Measurements from ENCODE around the gene MAP3K9. TPM values are rescaled to one million over a fixed set of nuclear protein-coding genes. Genes with fewer than 3 reads are reported as not detected.

MAP3K9 gene
- total and polyA plus RNA-seq, 2 of the 8 experiments (the other 6 are each of a cell fraction or from before 2014, with no cell fraction given), result 9.8 to 24.7 TPM

GRCh38 chr14:70791971-70792370 lies 17.3 kb downstream of the MAP3K9 start:
- Histone ChIP-seq H3K27me3 (replicated peaks in 1 of 4; ENCODE audit: control insufficient read depth in 3 of 4, extremely low read depth in 1 of 4, insufficient read depth in 3 of 4, low read length in 3 of 4) (no peaks in the 10 kb centered on the region), H2BK20ac (ENCODE audit: low read length) (no peak overlapping the region), H3K9me3 (ENCODE audit: insufficient read depth in 2 of 2, low read depth in 1 of 2, low read length in 1 of 2) (no peaks in the 10 kb centered on the region), H4K20me1 (replicated peaks in 1 of 2; ENCODE audit: control insufficient read depth in 1 of 2, insufficient read depth in 2 of 2, low read length in 2 of 2) (peaks cover 6 to 19% of the 10 kb centered on the region in 2 experiments), H4K91ac (replicated peaks; ENCODE audit: insufficient read length, low read length) (no peak overlapping the region), H3K23me2 (ENCODE audit: low read depth, low read length) (no peaks in the 10 kb centered on the region), H2AFZ (ENCODE audit: low read length) (no peak overlapping the region), H4K5ac (ENCODE audit: insufficient read length, low read depth, low read length) (no peak overlapping the region), H3K56ac (replicated peaks; ENCODE audit: insufficient read length, low read depth, low read length) (no peak overlapping the region), H2BK120ac (replicated peaks; ENCODE audit: low read depth, low read length) (no peak overlapping the region), H4K8ac (ENCODE audit: extremely low read depth, insufficient read depth, low read length) (no peak overlapping the region), H2BK15ac (ENCODE audit: low read length) (no peak overlapping the region), H3K4me2 (ENCODE audit: insufficient read depth in 1 of 2, low read depth in 2 of 2, low read length in 2 of 2) (no peak overlapping the region), H3K18ac (ENCODE audit: extremely low read depth, low read length) (no peak overlapping the region), H2BK12ac (ENCODE audit: low read depth, low read length) (no peak overlapping the region), H3K4me3 (ENCODE audit: extremely low read depth in 1 of 4, insufficient read depth in 2 of 4, low read depth in 3 of 4, low read length in 4 of 4) (no peak overlapping the region), H3K27ac (ENCODE audit: low read depth, low read length) (no peak overlapping the region), H3K14ac (ENCODE audit: insufficient read length) (no peak overlapping the region), H2BK5ac (ENCODE audit: low read depth, low read length) (no peak overlapping the region), H3K9ac (replicated peaks in 1 of 4; ENCODE audit: extremely low read depth in 1 of 4, low read depth in 3 of 4, low read length in 3 of 4) (no peak overlapping the region), H3K79me1 (ENCODE audit: low read depth, low read length) (peaks cover 18% of the 10 kb centered on the region), H3K36me3 (ENCODE audit: control insufficient read depth in 2 of 4, insufficient read depth in 4 of 4, low read length in 3 of 4) (peaks cover 0 to 6% (median 0%) of the 10 kb centered on the region in 4 experiments; a peak in 4 of 8 replicates), H3K79me2 (ENCODE audit: control insufficient read depth in 1 of 2, insufficient read depth in 2 of 2, low read length in 2 of 2) (peaks cover 8 to 51% of the 10 kb centered on the region in 2 experiments; a peak in 3 of 4 replicates), H3K4ac (replicated peaks; ENCODE audit: insufficient read length, low read depth, low read length) (no peak overlapping the region), H3K23ac (ENCODE audit: insufficient read length) (no peak overlapping the region), H3K4me1 (replicated peaks in 1 of 4; ENCODE audit: control insufficient read depth in 3 of 4, insufficient read depth in 4 of 4, low read length in 3 of 4) (no peaks in the 10 kb centered on the region), H2AK5ac (ENCODE audit: low read depth, low read length) (no peak overlapping the region)
- WGBS, 2 experiments (ENCODE audit: extremely low coverage in 1 of 2, insufficient coverage in 1 of 2, insufficient read length in 1 of 2, insufficient replicate concordance in 2 of 2, low coverage in 1 of 2, low lambda C conversion rate in 2 of 2, missing lambda C conversion rate in 1 of 2), result 93% methylated on average over 7 of the region's 7 CpGs; no CpG with 5 or more reads in 1 of the 2 experiments
- ChIA-PET CTCF (ENCODE audit: partially characterized antibody) (interaction anchor here (1.1 to 1.7 kb wide), 4 partner anchors 13 to 79 kb away, joined by 3 to 5 read pairs (median 4); no protein-coding TSS in a partner anchor), POLR2A (ENCODE audit: partially characterized antibody) (no interaction called here)
- no peak for FAIRE-seq
- no peak for DNase-seq (ENCODE audit: low read depth in 1 of 2, low spot score in 2 of 2)
- TF ChIP-seq GABPA (IDR thresholded peaks at IDR 0.05; ENCODE audit: borderline replicate concordance, insufficient read depth, low read length), result no peak
- no peak for TF ChIP-seq POLR2A (IDR thresholded peaks at IDR 0.05; ENCODE audit: control extremely low read depth in 1 of 2, low read depth in 2 of 2, low read length in 2 of 2)
- TF ChIP-seq JUND (IDR thresholded peaks at IDR 0.05; ENCODE audit: low read length), result no peak
- TF ChIP-seq RAD21 (IDR thresholded peaks at IDR 0.05 in 1 of 2, conservative IDR thresholded peaks at IDR 0.05 in 1 of 2; ENCODE audit: low read depth in 2 of 2, low read length in 2 of 2), result no peak
- TF ChIP-seq CTCF (IDR thresholded peaks at IDR 0.05; ENCODE audit: control extremely low read depth in 1 of 3, insufficient read depth in 1 of 3, low read depth in 1 of 3, low read length in 3 of 3), result no peak
- TF ChIP-seq SUZ12 (IDR thresholded peaks at IDR 0.05; ENCODE audit: low read length), result no peak
- TF ChIP-seq SIX5 (IDR thresholded peaks at IDR 0.05; ENCODE audit: low read depth, low read length), result no peak
- TF ChIP-seq EGR1 (IDR thresholded peaks at IDR 0.05; ENCODE audit: borderline replicate concordance, low read depth, low read length), result no peak
- no peak for TF ChIP-seq NRF1 (IDR thresholded peaks at IDR 0.05; ENCODE audit: low read depth, low read length)
- TF ChIP-seq POU5F1 (IDR thresholded peaks at IDR 0.05; ENCODE audit: low read depth, low read length), result no peak
- TF ChIP-seq CTBP2 (IDR thresholded peaks at IDR 0.05; ENCODE audit: borderline replicate concordance, insufficient read depth, insufficient read length, low read length), result no peak
- no peak for TF ChIP-seq PHF8 (conservative IDR thresholded peaks at IDR 0.05; ENCODE audit: low read depth, low read length)

All from H1 (cell line).